ENCODE measurements around the gene ABCB9. TPM values are rescaled to one million over a fixed set of nuclear protein-coding genes. Genes with fewer than 3 reads are reported as not detected.

The ABCB9 gene
- total RNA-seq, 1 donor from 2014 or later = 8.8 TPM

DNA sequence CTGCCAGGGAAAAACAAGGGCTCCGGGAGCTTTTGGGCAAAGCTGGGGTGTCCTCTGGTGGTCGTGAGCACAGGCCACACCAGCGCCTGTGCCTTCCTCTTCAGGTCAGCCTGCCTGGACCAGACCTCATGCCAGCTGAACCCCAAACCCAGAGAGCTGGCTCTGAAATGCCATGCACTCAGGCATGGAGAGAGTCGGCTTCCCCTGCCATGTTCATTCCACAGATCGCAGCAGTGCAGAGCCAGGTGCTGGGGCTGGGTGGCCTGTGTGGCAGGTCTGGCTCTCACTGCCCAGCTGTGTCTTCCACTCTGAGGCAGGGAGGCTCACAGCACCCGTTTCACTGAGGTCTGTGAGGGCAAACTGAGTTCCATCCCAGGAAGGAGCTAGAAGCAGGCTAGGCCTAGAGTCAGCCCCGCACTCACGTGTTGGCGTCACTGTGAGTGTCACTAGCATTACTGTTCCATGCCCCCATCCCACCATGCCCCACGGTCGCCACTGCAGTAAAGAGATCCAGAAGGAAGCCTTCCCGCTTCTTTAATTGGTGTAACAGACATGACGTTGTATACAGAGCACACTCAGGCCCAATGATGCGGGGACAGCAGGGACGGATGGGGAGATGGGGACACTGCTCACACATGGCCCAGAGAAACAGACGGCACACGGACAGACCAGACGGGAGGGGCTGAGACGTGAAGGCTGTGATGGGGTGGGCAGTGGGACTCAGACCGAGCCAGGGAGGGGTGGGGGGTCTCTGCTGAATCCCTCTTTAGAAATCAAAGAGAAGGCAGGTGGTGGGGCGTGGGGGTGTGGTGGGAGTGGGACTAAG is 16.9 kb upstream of the ABCB9 start:
- H3K4me3 Mint-ChIP-seq (ENCODE audit: unreplicated experiment) = peak overlapping the region; percentile 38

DNA sequence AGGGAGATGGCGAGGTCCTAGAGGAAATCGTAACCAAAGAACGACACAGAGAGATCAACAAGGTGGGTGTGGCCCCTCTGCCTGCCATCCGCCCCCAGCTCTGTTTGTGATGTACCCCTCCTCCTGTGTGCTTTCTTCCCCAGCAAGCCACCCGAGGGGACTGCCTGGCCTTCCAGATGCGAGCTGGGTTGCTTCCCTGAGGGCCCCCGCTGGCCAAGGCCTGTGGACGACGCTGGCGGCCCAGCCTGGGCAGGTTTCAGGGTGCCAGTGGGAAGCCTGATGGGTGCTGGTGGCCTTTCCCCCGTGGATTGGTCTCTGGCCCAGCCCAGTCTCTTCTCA is 16.2 kb upstream of the ABCB9 start:
- no peak for TF ChIP-seq CTCF (IDR thresholded peaks at IDR 0.05; ENCODE audit: partially characterized antibody, unreplicated experiment)
- Mint-ChIP-seq H3K9me3 (ENCODE audit: unreplicated experiment) (peaks cover 6% of the 10 kb centered on the region), H3K27me3 (ENCODE audit: unreplicated experiment) (peaks cover 4% of the 10 kb centered on the region), H3K36me3 (ENCODE audit: unreplicated experiment) (no peaks in the 10 kb centered on the region), H3K27ac (ENCODE audit: unreplicated experiment) (no peak overlapping the region), H3K4me3 (ENCODE audit: unreplicated experiment) (peak overlapping the region; percentile 87), H3K4me1 (ENCODE audit: low read depth, unreplicated experiment) (peaks cover 7% of the 10 kb centered on the region)
- DNase-seq = no peak

More for the DNA sequence above, 16.9 kb upstream of the ABCB9 start:
- H3K9me3 Mint-ChIP-seq (ENCODE audit: unreplicated experiment) = peaks cover 6% of the 10 kb centered on the region
- TF ChIP-seq CTCF (IDR thresholded peaks at IDR 0.05; ENCODE audit: partially characterized antibody, unreplicated experiment) = no peak
- DNase-seq = peak; percentile 13
- peaks cover 4% of the 10 kb centered on the region for H3K27me3 Mint-ChIP-seq (ENCODE audit: unreplicated experiment)
- peaks cover 7% of the 10 kb centered on the region for H3K4me1 Mint-ChIP-seq (ENCODE audit: low read depth, unreplicated experiment)
- H3K27ac Mint-ChIP-seq (ENCODE audit: unreplicated experiment) = peak overlapping the region; percentile 62
- no peaks in the 10 kb centered on the region for H3K36me3 Mint-ChIP-seq (ENCODE audit: unreplicated experiment)

DNA sequence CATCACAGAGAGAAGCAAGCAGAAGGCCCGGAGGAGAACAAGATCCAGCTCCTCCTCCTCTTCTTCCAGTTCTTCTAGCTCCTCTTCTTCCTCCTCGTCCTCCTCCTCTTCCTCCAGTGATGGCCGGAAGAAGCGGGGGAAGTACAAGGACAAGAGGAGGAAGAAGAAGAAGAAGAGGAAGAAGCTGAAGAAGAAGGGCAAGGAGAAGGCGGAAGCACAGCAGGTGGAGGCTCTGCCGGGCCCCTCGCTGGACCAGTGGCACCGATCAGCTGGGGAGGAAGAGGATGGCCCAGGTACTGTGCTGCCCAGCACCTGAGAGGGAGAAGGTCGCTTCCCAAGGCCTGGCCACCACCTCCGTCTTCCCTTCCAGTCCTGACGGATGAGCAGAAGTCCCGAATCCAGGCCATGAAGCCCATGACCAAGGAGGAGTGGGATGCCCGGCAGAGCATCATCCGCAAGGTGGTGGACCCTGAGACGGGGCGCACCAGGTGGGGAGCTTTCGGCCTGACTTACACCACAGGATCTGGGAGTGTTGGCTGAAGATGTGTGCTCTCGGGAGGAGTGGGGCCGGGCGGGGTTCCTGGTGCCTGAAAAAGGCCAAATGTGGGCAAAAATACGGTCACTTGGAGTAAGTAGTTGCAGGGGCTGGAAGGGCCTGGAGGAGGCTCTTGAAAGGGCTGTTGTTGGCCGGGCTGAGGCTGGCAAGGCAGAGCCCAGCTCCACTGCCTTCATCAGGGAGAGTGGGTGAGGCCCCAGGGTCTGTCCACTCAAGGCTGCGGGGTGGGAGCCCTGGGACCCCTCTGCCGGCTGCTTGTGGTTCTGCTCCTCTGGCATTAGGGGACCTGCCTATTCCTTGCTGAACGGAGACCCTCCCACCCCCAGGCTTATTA is 15.6 kb upstream of the ABCB9 start:
- Mint-ChIP-seq H3K27me3 (ENCODE audit: unreplicated experiment) (peaks cover 4% of the 10 kb centered on the region), H3K27ac (ENCODE audit: unreplicated experiment) (peak overlapping the region; percentile 8), H3K4me3 (ENCODE audit: unreplicated experiment) (peak overlapping the region; percentile 87), H3K4me1 (ENCODE audit: low read depth, unreplicated experiment) (peaks cover 7% of the 10 kb centered on the region), H3K36me3 (ENCODE audit: unreplicated experiment) (no peaks in the 10 kb centered on the region), H3K9me3 (ENCODE audit: unreplicated experiment) (peaks cover 6% of the 10 kb centered on the region)
- DNase-seq = no peak
- no peak for TF ChIP-seq CTCF (IDR thresholded peaks at IDR 0.05; ENCODE audit: partially characterized antibody, unreplicated experiment)

DNA sequence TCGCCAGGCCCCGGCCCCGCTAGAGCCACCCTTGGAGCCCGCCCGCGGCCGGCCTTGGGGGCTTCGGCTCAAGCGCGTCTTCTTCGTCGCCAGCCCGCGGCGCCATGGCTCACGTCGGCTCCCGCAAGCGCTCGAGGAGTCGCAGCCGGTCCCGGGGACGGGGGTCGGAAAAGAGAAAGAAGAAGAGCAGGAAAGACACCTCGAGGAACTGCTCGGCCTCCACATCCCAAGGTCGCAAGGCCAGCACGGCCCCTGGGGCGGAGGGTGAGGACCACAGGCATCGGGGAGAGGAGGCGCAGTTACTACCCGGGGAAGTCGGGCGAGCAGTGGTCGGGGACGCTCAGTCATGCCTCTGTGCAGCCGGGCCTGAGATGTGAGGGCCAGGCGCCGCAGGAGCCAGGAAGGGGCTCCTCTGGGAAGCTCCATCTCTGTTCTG is 14.8 kb upstream of the ABCB9 start:
- peaks cover 7% of the 10 kb centered on the region for H3K4me1 Mint-ChIP-seq (ENCODE audit: low read depth, unreplicated experiment)
- H3K9me3 Mint-ChIP-seq (ENCODE audit: unreplicated experiment) = peaks cover 6% of the 10 kb centered on the region
- H3K4me3 Mint-ChIP-seq (ENCODE audit: unreplicated experiment) = peak overlapping the region; percentile 87
- peak; percentile 57 for DNase-seq
- H3K27ac Mint-ChIP-seq (ENCODE audit: unreplicated experiment) = peak overlapping the region; percentile 28
- H3K36me3 Mint-ChIP-seq (ENCODE audit: unreplicated experiment) = no peaks in the 10 kb centered on the region
- peaks cover 4% of the 10 kb centered on the region for H3K27me3 Mint-ChIP-seq (ENCODE audit: unreplicated experiment)
- TF ChIP-seq CTCF (IDR thresholded peaks at IDR 0.05; ENCODE audit: partially characterized antibody, unreplicated experiment) = no peak

All from glutamatergic neuron (in vitro differentiated cells).